ENCODE data around the gene ALDOA.

ALDOA gene

DNA sequence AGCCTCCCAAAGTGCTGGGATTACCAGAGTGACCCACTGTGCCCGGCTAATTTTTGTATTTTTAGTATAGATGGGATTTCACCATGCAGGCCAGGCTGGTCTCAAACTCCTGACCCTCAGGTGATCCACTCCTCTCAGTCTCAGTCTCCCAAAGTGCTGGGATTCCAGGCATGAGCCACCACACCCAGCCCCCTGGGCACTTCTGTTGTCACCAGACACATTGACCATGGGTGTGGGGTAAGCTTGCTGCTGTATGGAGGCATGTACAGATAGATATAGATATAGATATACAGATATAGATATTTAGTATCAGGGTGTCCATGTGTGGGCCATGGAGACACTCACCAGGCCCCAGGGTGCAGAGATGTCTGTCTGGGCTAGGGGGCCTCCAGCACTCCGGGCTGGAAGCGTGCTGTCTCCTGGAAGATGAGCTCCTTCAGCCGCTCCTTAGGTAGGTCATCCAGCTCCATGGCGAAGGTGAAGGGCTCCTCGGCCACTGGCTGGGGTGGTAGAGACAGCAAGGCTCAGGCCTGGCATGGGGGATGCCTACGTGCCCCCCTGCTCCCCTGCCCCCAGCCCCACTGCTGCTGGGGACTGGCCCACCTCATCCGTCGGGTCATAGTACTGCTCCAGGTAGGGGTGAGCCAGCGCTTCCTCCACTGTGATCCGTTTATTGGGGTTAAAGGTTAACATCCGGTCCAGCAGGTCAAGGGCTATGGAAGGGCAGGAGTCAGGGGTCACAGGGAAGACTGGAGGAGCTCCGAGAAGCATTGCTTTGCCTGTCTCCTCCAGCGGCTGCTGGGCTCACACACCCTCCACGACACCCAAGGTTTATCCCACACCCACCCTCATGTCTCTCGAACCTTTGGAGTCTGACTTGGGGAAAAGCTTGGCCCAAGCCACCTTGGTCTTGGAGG lies 51.0 kb downstream of the ALDOA start:
- TF ChIP-seq, protein P1, sequence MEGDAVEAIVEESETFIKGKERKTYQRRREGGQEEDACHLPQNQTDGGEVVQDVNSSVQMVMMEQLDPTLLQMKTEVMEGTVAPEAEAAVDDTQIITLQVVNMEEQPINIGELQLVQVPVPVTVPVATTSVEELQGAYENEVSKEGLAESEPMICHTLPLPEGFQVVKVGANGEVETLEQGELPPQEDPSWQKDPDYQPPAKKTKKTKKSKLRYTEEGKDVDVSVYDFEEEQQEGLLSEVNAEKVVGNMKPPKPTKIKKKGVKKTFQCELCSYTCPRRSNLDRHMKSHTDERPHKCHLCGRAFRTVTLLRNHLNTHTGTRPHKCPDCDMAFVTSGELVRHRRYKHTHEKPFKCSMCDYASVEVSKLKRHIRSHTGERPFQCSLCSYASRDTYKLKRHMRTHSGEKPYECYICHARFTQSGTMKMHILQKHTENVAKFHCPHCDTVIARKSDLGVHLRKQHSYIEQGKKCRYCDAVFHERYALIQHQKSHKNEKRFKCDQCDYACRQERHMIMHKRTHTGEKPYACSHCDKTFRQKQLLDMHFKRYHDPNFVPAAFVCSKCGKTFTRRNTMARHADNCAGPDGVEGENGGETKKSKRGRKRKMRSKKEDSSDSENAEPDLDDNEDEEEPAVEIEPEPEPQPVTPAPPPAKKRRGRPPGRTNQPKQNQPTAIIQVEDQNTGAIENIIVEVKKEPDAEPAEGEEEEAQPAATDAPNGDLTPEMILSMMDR (IDR thresholded peaks at IDR 0.05; ENCODE audit: low read depth, low read length, missing control alignments): no peak
- H3K4me3 ChIP-seq (ENCODE audit: low read depth, low read length): no peak overlapping the region
- no peak for DNase-seq (ENCODE audit: low read depth)

DNA sequence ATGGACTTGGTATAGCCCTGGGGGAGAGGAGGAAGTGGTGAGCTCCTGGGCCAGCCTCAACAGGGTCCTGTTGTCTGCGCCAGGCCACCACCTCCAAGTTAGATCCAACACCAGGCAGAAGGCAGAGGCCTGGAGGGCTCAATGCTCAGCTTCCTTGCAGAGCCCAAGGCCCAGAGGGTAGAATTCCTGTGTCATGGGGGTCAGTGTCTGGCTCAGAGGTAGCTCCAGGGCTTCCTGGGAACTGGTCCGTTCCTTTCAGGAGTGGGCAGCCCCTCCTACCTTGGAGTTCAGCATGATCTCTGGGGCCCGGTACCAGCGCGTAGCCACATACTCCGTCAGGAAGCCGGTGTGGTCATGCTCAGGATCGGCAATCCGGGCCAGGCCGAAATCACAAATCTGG lies 52.2 kb downstream of the ALDOA start:
- DNase-seq (ENCODE audit: low read depth): no peak

DNA sequence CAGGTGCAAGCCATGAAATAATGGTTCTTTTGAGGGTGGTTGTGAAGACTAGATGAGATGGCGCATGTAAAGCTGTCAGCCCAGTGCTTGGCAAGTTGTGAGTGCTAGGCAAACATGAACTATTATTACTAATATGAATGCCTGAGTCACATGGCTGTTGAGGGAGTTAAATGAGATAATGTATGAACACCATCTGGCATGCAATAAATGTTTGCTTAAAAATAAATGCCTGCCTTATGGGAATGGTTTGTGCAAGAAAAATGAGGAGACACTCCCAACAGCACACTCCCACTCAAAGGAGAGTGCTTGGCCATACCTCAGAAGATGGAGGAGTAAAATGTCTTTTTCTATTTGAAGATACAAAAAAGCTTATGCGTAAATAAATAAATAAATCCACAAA lies 53.9 kb downstream of the ALDOA start:
- no peak overlapping the region for H3K4me3 ChIP-seq (ENCODE audit: low read depth, low read length)
- no peak for DNase-seq (ENCODE audit: low read depth)
- TF ChIP-seq, protein P1 (IDR thresholded peaks at IDR 0.05; ENCODE audit: low read depth, low read length, missing control alignments): no peak

More for the DNA sequence above, 52.2 kb downstream of the ALDOA start:
- TF ChIP-seq, protein P1 (IDR thresholded peaks at IDR 0.05; ENCODE audit: low read depth, low read length, missing control alignments): no peak
- H3K4me3 ChIP-seq (ENCODE audit: low read depth, low read length): no peak overlapping the region

Measured in GM12864 (cell line).